Activated T-helper 17 cell treated with anti-CD3 and anti-CD28 coated beads, Interleukin-2, amount 50 U/mL, for 72 hours (primary cell): Measurements from ENCODE around the gene EPO. TPM values are rescaled to one million over a fixed set of nuclear protein-coding genes. Genes with fewer than 3 reads are reported as not detected.

Experiments
- ATAC-seq: fragments of 150-1000 bp; cut with Tn5 transposase; replicated peaks from 2 replicates; pipeline ENCODE4 v1.10.0; 2021; ENCODE audit warnings: mild to moderate bottlenecking, moderate library complexity
- H3K27ac Mint-ChIP-seq: one replicate; pipeline ENCODE4 v1.8.0; 2022; ENCODE audit warnings: mixed read lengths
- H3K27me3 Mint-ChIP-seq: one replicate; pipeline ENCODE4 v1.8.0; 2022; ENCODE audit warnings: mixed read lengths
- H3K36me3 Mint-ChIP-seq: one replicate; pipeline ENCODE4 v1.8.0; 2022; ENCODE audit warnings: low read depth, mild to moderate bottlenecking, mixed read lengths
- H3K4me1 Mint-ChIP-seq: one replicate; pipeline ENCODE4 v1.8.0; 2022; ENCODE audit warnings: mixed read lengths
- H3K4me3 Mint-ChIP-seq: one replicate; pipeline ENCODE4 v1.8.0; 2022; ENCODE audit warnings: mild to moderate bottlenecking, mixed read lengths
- H3K9me3 Mint-ChIP-seq: one replicate; pipeline ENCODE4 v1.8.0; 2022; ENCODE audit warnings: mixed read lengths
- total RNA-seq, 2 donors: library from RNA; stranded (reverse); gene quantifications; one replicate each; pipeline ENCODE4 v1.2.3, GENCODE V29; 2022

EPO gene
- total RNA-seq, 2 donors from 2014 or later = not detected

DNA sequence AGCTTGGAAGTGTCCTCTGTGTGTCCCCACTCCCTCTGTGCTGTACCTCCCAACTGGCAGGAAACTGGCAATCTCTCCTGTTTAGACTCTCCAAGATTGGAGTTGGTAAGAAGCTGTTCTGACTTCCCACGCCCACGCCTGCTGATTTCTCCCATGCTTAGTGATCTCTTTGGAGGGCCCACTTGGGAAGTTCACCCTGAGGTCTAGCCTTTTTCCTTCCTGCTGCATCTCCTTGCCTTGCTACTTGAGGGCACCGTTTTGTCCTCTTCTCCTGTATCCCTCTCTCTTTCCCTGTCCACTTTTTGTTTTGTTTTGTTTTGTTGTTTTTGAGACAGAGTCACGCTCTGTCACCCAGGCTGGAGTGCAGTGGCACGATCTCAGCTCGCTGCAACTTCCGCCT is 48.5 kb downstream of the EPO start:
- H3K9me3 Mint-ChIP-seq = no peaks in the 10 kb centered on the region
- no peaks in the 10 kb centered on the region for H3K4me1 Mint-ChIP-seq
- no peaks in the 10 kb centered on the region for H3K36me3 Mint-ChIP-seq

More for the DNA sequence above, 48.5 kb downstream of the EPO start:
- Mint-ChIP-seq H3K27me3 (peaks cover 20% of the 10 kb centered on the region), H3K27ac (no peak overlapping the region), H3K4me3 (no peak overlapping the region)
- no peak for ATAC-seq

Other genes with a start within 250 kb of the EPO start
- gene TSC22D4, start 241.3 kb upstream of the EPO start, total RNA-seq = 100 to 1,000 TPM in 1 of 2 donors, 10 to 100 TPM in 1; 88.5 to 163 TPM
- under 1 TPM; 0.15 to 0.19 TPM for gene NYAP1, start 236.5 kb upstream of the EPO start, total RNA-seq
- 10 to 100 TPM; 48.3 to 50.7 TPM for gene AGFG2, start 181.3 kb upstream of the EPO start, total RNA-seq
- 10 to 100 TPM in 1 of 2 donors, 1 to 10 TPM in 1; 7.6 to 12.9 TPM for gene SAP25, start 146.6 kb upstream of the EPO start, total RNA-seq
- gene LRCH4, start 134.3 kb upstream of the EPO start, total RNA-seq = 10 to 100 TPM; 81.1 to 96.4 TPM
- gene FBXO24, start 134.1 kb upstream of the EPO start, total RNA-seq = 1 to 10 TPM; 1.5 to 5.6 TPM
- gene PCOLCE, start 118.1 kb upstream of the EPO start, total RNA-seq = 10 to 100 TPM; 10.7 to 22.2 TPM
- gene MOSPD3, start 107.9 kb upstream of the EPO start, total RNA-seq = 10 to 100 TPM; 21.0 to 32.7 TPM
- gene TFR2, start 78.9 kb upstream of the EPO start, total RNA-seq = 10 to 100 TPM; 30.8 to 39.4 TPM
- not detected for gene ACTL6B, start 64.0 kb upstream of the EPO start, total RNA-seq
- gene GNB2, start 46.7 kb upstream of the EPO start, total RNA-seq = 100 to 1,000 TPM; 181 to 271 TPM
- gene GIGYF1, start 26.2 kb upstream of the EPO start, total RNA-seq = 10 to 100 TPM; 40.2 to 53.1 TPM
- 10 to 100 TPM; 29.6 to 68.9 TPM for gene POP7, start 14.3 kb upstream of the EPO start, total RNA-seq
- not detected for gene ZAN, start 13.1 kb downstream of the EPO start, total RNA-seq
- 1 to 10 TPM; 4.1 to 6.4 TPM for gene EPHB4, start 107.1 kb downstream of the EPO start, total RNA-seq
- 10 to 100 TPM; 15.7 to 30.1 TPM for gene SLC12A9, start 132.2 kb downstream of the EPO start, total RNA-seq
- 10 to 100 TPM; 36.5 to 43.5 TPM for gene TRIP6, start 146.9 kb downstream of the EPO start, total RNA-seq
- 100 to 1,000 TPM; 208 to 255 TPM for gene SRRT, start 154.6 kb downstream of the EPO start, total RNA-seq
- 1 to 10 TPM in 1 of 2 donors, under 1 TPM in 1; 0.79 to 3.2 TPM for gene UFSP1, start 169.2 kb downstream of the EPO start, total RNA-seq
- not detected for gene ACHE, start 175.4 kb downstream of the EPO start, total RNA-seq
- gene MUC3A, start 229.1 kb downstream of the EPO start, total RNA-seq = under 1 TPM in 1 of 2 donors, not detected in 1; 0.11 TPM
- under 1 TPM; 0.79 to 0.93 TPM for gene MUC12, start 249.1 kb downstream of the EPO start, total RNA-seq